SKM-1 (cell line): Measurements from ENCODE around the gene SLC26A11.
A peak's percentile ranks its signal among the peaks of the same experiment; 100 is the strongest.
"Not testable (repeated sequence)": the region's sequence is repeated elsewhere in the genome, so short reads cannot be mapped to it uniquely, and the experiment has no call there.

Experiments
- DNase-seq: peaks from one replicate; lab custom pipeline; 2025; ENCODE audit not compliant: unreplicated experiment; lab: John Stamatoyannopoulos, UW

Gene SLC26A11

DNA sequence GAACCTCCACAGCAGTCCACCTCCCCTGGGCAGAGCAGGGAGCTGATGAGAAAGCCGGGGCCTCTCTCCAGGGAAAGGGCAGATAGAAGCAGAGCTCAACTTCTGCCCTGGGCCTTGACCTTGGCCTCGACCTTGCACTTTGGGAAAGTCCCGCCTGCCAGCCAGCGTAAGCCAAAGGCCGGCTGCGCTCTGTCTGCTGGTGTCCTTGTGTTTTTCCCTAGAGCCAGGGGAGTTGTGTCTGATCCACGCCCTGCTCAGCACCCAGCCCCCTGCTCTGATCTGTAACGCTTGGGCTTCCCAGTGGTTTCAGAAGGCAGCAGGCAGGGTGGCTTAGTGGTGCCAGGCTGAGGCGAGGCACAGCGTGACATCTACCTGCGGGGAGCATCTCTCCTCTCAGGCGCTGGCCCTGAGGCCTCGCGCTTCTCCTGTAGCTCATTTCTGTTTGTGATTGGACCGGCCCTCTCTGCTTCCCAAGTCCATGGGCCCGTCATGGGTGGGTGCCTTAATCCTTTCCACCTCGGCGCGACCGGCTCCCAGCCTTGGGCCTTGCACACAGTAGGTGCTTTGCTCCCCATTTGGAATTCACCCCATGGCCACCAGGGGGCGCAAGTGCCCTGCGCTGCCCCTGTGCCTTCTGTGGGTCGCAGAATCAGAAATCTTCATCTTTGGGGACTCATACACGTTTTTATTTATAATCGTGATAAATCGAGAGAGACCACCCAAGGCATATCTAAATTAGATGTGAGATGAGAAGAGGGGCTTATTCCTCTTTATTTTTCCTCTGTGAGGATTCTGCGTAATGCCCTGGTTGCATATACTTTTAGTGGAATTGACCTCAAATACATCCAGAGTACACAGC is 24.3 kb upstream of the SLC26A11 start:
- DNase-seq = no peak

DNA sequence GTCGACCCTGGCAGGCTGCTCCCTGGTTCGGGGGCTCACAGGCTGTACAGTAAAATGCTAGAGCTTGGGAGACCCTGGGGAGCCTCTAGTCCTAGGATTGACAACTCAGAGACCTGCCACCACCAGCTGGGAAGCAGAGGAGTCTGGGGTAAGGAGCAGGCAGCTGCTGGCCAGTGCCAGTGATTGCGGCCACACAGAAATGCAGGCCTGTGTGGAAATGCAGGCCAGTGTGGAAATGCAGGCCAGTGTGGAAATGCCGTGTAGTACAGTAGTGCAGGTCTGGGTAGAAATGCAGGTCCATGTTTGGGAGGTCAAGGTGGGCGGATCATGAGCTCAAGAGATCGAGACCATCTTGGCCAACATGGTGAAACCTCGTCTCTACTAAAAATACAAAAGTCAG is 23.6 kb upstream of the SLC26A11 start:
- DNase-seq = no peak

DNA sequence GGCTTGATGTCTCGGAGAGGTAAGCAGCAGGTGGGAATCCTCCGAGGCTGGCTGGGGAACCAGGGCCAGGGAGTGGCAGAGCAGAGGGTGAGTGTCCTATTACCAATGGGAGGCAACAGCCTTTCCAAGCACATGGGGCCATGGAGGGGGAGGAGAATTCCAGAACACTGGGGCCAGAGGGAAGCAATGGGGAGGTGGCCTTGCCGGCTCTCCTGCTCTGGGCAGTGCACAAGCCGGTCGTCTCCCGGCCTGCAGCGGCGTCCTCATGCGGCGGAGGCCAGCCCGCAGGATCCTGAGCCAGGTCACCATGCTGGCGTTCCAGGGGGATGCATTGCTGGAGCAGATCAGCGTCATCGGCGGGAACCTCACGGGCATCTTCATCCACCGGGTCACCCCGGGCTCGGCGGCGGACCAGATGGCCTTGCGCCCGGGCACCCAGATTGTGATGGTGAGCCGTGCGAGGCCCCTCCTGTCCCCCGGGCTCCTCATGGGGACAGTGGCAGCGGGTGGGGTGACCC is 22.0 kb upstream of the SLC26A11 start:
- DNase-seq = no peak

DNA sequence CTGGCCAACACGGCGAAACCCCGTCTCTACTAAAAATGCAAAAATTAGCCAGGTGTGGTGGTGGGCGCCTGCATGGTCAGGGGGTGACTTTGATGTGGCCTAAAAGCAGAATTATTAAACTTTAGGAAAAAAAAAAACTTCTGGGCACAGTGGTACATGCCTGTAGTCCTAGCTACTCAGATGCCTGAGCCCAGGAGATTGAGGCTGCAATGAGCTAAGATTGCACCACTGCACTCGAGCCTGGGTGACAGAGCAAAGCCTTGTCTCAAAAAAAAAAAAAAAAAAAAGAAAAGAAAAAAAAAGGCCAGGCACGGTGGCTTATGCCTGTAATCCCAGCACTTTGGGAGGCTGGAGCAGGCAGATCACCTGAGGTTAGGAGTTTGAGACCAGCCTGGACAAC is 20.9 kb upstream of the SLC26A11 start:
- not testable (repeated sequence) for DNase-seq

DNA sequence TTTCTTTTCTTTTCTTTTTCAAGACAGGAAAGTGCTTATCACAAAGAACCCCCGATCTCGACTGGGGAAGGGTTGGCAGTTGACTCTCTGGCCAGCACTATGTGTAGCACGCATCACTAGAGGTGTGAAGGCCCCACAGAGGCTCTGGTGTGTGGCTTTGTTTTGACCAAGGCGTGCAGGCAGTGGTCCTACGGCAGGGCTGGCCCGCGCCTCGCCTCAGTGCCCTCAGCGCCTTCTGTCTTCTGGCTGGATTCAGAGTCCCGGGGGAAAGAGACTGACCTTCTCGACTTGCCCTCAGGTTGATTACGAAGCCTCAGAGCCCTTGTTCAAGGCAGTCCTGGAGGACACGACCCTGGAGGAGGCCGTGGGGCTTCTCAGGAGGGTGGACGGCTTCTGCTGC is 18.8 kb upstream of the SLC26A11 start:
- DNase-seq = no peak

DNA sequence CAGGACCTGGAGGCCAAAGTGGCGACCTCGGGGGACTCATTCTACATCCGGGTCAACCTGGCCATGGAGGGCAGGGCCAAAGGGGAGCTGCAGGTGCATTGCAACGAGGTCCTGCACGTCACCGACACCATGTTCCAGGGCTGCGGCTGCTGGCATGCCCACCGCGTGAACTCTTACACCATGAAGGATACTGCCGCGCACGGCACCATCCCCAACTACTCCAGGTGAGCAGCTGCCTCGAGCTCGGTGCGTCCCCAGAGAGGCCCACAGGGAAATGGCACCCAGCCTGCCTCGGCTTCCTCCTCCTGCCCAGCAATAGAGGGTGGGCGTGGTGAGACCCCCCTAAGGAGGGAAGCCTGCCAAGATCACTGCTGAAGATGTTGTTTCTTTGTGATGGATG is 18.0 kb upstream of the SLC26A11 start:
- no peak for DNase-seq

DNA sequence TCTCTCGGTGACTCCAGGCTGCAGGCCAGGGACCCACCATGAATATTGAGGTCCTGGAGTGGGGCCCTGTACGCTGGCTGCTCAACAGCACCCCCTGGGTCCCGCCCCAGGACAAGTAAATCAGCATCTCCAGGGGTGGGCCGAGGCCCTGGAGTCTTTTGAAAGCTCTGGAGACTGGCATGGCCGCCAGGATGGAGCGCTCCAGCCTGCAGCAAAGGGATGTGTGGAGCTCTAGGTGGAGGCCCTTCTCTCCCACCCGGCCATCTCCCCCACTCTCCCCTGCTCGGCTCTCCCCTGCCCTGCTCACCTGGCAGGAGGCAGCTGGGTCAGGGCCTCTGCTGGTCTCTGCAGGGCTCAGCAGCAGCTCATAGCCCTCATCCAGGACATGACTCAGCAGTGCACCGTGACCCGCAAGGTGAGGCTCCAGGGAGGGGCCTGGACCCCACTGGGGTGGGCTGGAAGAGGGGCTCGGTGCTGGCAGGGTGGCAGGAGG is 16.7 kb upstream of the SLC26A11 start:
- no peak for DNase-seq

DNA sequence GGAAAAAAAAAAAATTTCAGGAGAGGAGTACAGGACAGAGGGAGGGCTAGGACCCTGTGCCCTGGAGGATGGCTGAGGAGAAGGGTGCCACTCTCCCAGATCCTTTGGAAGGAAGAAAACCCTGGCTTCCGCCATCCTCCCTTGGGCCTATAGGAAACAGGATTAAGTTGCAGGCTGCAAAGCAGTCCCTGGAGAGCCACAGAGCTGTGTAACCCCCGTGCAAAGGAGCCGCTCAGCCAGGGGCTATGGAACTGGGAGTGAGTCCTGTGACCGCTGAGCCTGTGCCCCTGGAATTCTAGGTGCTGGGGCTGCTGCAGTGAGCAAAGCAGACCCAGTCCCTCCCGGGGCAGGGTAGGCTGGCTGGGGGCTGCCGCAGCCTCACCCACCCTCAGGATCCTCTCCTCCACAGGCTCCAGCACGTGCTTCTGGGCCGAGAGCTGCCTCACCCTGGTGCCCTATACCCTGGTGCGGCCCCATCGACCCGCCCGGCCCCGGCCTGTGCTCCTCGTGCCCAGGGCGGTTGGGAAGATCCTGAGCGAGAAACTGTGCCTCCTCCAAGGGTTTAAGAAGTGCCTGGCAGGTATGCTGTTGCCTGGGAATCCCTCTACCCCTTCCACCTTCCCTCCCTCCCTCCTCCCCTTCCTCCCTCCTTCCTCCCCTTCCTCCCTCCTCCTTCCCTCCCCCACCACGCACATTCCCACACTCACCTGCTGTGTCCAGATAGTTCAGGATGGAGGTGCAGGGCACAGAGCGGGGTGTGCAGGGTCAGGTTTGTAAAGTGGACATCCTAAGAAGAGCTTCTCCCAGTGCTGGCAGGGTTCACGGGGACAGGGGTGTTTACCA is 15.4 kb upstream of the SLC26A11 start:
- no peak for DNase-seq

DNA sequence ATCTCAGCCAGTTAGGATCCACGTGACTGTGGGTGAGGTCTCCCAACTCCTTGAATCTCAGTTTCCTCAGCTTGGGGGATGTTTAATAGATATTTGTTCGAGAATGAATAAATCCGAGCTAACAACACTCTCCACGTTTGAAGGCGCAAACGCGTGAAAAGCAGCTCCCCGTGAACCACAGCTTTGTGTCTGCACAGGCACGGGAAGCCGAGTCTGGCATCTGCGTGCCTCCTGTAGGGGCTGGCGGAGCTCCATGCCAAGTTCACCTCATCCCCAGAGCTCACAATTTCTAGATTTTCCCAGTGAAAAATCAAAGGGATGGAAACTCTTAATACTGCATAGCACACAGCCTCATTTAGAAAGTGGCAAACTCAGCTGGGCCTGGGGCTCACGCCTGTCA is 14.4 kb upstream of the SLC26A11 start:
- no peak for DNase-seq

DNA sequence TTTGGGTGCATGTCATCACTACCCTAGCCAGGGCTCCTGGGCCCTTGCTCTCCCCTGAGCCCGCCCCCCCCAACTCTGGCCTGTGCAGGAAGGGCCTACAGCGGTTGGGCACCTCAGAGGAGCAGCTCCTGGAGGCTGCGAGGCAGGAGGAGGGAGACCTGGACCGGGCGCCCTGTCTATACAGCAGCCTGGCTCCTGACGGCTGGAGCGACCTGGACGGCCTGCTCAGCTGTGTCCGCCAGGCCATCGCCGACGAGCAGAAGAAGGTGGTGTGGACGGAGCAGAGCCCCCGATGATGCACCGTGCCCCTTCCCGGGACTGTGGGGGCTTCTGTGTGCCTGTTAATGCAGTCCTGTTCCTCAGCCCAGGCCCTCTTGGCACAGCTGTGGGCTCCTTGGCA is 12.2 kb upstream of the SLC26A11 start:
- DNase-seq = no peak

DNA sequence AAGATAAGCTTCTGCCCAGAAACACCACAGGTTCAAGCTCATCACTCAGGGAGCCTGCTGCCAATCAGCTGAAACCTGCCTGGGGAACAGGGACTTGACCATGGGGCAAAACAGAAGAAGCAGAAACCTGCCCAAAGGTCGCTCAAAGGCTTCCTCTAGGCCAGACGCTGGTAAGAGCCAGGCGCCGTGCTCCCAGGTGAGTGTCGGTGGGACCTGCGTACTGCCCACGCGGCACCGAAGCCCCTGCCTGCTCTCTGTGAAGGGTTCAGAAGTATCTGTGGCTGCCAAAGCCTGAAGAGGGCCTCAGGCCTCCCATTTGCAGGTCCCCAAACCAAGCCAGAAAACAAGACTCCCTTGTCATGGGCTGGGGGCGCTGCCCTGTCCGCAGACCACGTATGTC is 10.5 kb upstream of the SLC26A11 start:
- no peak for DNase-seq

DNA sequence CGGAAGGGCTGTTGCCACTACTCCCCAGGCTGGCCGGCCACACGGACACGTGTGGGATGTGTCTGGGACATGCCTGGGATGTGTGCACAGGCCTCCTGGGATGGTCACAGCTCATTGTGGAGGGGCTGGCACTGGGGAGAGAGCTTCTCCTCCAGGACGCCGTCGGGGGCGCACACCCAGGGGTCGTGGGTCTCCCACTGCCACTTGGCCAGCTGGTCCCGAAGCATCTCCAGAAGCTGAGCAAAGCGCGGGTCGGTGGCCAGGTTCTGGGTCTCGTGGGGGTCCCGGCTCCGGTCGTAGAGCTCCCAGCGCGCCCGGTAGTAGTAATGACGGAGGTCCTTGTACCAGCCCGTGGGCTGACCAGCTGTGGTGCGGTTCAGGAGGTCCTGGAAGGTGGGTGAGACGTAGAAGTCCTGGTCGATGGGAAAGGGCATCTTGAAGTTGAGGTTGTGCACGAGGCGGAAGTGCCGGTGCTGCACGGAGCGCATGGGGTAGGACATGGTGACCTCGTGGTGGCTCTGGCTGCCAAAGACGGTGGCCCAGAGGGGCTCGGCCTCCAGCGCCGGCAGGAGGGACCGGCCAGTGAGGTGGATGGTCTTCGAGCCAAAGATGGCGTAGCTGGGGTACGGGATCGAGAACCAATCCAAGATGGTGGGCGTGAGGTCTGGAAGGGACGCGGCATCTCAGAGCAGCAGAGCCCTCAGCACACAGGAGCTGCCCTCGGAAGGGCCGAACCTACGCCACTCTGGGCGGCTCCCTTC is 9.7 kb upstream of the SLC26A11 start:
- no peak for DNase-seq

DNA sequence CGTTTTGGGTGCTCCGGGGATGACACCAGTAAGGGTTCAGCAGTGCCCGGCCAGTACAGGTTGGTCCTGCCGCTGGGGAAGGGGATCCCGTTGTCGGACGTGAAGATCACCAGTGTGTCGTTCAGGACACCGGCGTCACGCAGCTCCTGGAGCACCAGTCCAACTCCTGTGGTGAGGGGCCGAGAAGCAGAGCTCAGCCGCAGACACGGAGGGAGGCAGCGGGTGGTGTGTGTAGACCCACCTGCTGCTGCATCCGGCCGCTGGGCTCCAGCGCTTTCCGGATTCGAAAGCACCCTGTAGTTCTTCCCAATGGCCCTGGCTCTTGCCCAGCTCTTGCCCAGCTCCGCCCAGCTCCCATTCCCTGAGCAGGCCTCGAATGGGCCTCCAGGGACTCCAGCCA is 8.1 kb upstream of the SLC26A11 start:
- no peak for DNase-seq

DNA sequence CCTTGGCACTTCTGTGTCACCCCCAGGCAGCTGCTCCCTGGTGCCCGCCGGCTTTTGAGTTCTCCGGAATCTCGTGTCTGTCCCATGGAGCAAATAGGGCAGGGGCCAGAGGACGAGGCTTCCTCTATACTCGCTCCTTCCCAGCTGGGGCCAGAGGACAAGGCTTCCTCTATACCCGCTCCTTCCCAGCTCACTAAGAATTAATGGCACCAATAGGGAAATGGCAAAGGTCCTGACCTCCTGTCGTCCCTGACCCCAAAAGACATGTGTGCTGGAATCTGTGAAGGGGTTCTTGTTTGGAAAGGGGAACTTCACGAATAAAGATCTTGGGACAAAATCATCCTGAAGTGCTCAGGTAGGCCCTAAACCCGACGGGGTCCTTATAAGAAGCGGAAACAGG is 7.7 kb upstream of the SLC26A11 start:
- DNase-seq = no peak

DNA sequence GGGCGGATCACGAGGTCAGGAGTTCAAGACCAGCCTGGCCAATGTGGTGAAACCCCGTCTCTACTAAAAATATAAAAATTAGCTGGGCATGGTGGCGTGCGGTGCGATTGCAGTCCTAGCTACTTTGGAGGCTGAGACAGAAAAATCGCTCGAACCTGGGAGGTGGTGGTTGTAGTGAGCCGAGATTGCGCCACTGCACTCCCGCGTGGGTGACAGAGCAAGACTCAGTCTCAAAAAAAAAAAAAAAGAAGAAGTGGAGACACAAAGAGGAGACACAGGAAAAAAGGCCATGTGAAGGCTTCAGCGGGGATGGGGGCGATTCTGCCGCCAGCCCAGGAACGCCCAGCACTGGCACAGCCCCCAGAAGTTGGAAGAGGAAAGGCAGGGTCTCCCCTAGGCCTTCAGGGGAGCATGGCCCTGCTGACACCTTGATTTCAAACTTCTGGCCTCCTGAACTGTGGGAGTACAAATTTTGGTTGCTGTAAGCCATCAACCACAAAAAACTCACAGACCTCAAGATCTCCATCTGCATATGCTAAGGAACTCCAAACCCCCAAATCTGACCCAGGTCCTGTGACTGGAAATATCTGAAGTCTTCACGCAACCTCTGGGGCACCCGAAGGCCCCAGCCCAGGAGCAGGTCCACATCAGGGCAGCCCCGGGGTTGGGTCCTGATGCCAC is 7.1 kb upstream of the SLC26A11 start:
- peak; percentile 11 for DNase-seq

DNA sequence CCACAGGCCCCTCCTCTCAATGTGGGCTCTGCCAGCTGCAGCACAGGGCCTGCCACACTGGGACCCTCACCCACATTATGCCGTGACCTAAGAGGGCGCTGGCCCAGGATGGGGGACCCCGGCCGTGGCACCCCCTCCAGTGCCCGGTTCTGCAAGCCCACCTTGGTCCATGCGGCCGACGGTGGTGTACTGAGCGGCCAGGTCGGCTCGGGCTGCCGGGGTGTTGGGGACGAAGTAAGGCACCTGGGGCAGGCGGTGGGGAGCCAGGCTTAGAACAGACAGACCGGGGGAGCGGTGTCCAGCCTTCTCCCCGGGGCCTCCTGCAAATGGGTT is 6.6 kb upstream of the SLC26A11 start:
- DNase-seq = no peak

DNA sequence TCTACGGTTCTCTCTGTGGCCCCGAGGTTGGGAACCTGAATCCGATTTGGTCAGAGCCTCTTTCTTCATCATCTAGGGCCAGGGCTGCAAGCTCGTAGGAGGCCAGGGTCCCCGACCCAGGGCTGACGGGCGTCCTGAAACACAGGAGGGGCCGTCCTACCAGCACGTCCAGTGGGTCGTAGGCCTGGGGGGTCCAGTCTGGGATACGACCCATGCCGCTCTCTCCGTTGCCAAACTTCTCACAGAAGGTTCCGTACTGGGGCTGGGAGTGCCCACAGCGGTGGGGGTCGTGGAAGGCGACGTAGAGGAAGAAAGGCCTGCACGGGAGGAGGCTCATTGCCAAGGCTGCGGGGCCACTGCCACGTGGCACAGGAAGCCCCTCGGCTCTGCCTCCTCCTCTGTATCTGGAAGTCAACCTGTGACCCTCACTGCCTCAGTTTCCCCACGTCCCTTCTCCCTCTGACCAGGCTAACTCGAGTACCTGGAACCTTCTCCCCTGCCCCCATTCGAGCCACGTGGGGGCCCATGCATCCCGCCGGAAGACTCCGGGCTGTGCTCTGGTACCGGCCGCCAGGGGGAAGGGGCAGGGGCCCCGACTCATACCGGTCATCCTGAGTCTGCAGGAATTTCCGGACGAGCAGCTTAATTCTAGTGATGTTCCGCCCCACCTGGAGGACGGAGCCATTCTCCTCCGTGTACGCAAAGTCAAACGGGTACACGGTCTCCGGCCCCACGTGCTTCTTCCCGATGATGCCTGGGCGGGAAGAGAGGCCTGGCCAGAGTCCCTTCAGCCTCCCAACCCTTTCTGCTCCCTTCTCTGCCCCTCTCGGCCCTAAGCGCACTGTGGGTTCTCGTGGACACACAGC is 6.0 kb upstream of the SLC26A11 start:
- no peak for DNase-seq

DNA sequence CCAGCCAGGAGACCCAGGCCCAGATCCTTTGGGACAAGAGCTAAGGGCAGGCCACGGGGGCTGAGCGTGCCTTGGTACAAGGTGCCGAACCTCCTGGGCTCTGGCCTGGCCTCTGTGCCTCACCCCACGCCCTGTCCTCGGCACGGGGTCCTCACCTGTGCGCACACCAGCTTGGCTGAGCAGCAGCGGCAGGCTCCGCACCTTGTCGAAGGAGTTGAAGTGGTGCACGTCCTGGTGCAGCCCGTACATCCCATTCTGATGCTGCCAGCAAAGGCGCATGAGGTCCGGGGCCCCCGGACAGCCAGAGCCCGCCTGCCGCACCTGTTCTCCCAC is 5.4 kb upstream of the SLC26A11 start:
- DNase-seq = no peak

DNA sequence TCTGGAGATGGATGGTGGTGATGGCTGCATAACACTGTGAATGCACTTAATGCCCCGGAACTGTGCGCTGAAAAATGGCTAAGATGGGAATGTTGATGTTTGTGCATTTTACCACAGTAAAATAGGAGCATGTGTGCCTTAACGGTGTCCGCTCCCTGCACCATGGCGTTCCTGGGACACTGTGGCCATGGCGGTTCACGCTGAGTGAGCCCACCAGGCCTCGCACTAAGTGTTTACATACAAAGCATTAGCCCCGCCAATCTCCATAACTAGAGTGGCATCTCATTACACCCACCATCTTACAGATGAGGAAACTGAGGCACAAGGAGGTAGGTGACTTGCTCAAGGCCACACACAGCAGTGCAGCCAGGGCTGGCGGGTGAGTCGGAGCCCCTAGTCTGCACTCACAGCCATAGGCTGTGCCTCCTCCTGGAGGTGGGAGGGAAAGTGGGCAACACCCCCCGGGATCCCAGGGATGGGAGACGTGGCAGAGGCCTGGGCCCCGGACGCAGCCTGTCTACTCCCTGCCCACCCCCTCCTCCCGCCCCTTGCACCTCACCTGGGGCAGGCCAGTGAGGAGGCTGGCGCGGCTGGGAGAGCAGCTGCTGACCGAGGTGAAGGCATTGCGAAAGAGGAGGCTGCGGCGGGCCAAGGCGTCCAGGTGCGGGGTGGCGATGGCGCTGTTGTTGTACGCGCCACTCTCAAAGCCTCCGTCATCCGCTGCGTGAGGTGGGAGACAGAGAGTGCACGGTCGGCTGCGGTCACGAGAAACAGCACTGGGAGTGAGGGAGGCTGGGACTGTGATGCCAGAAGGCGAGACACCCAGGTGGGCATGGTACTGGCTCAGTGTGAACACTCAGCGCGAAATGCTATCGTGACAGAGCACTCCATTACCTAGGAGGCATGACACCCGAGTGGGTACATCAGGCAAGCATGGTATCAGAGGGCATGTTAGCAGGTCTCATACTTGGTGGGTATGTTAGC is 3.5 kb upstream of the SLC26A11 start:
- DNase-seq = no peak
